Vagina (tissue), 2 donors: ENCODE results near the gene MIA.

ENCODE experiments used
- POLR2A ChIP-seq, 2 donors: fragments of 450-650 bp; IDR thresholded peaks; one replicate each; pipeline ENCODE4 v1.6.1; 2017; ENCODE audit warnings: antibody characterized with exemption in 2 of 2, mild to moderate bottlenecking in 2 of 2, moderate library complexity in 2 of 2
- TF ChIP-seq, protein P1 (sequence below), 3 experiments: fragments of 450-650 bp in 2 of 3; fragments of 200-600 bp in 1 of 3; sonication (generic) in 1 of 3; IDR thresholded peaks; one replicate each; pipeline ENCODE4 v1.5.1; 2017 to 2019; ENCODE audit warnings: antibody characterized with exemption in 3 of 3, mild to moderate bottlenecking in 2 of 3, moderate library complexity in 2 of 3

DNA sequence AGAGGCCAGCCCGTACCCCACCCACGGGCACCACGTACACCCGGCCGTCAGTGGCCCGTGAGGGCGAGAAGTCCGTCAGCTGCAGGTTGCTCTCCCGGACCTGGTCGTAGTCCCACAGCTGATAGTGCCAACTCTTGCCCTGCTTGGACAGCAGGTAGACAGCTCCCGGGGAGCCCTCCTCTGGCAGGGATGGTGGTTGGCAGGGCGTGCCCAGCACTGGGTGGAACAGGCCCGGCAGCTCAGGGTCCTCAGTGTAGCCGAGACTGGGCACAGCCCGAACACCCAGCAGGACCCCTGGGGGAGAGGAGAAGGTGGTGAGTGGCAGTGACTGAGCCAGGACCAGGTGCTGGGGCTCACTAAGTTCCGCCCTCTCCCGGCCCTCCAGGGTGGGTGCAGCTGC is 32.8 kb upstream of the MIA start:
- TF ChIP-seq, protein P1, sequence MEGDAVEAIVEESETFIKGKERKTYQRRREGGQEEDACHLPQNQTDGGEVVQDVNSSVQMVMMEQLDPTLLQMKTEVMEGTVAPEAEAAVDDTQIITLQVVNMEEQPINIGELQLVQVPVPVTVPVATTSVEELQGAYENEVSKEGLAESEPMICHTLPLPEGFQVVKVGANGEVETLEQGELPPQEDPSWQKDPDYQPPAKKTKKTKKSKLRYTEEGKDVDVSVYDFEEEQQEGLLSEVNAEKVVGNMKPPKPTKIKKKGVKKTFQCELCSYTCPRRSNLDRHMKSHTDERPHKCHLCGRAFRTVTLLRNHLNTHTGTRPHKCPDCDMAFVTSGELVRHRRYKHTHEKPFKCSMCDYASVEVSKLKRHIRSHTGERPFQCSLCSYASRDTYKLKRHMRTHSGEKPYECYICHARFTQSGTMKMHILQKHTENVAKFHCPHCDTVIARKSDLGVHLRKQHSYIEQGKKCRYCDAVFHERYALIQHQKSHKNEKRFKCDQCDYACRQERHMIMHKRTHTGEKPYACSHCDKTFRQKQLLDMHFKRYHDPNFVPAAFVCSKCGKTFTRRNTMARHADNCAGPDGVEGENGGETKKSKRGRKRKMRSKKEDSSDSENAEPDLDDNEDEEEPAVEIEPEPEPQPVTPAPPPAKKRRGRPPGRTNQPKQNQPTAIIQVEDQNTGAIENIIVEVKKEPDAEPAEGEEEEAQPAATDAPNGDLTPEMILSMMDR (IDR thresholded peaks at IDR 0.05) = no peak
- no peak for TF ChIP-seq POLR2A (IDR thresholded peaks at IDR 0.05)
